GM12873 (cell line): ENCODE results near the gene SUPT7L.

Experiments used
- CTCF ChIP-seq: IDR thresholded peaks from 2 replicates; pipeline ENCODE4 v1.5.1; 2012; ENCODE audit warnings: low read depth, mild to moderate bottlenecking, moderate library complexity, low read length, control low read depth; ENCODE audit not compliant: insufficient read depth; ENCODE audit errors: missing control alignments

Gene SUPT7L

GRCh38 chr2:27701676-27702075, 38.3 kb upstream of the SUPT7L start:
- TF ChIP-seq CTCF = no peak

- no peak for TF ChIP-seq CTCF
Measured at GRCh38 chr2:27697660-27698059, 34.2 kb upstream of the SUPT7L start.

- TF ChIP-seq CTCF = no peak
Measured at GRCh38 chr2:27690052-27690451, 26.6 kb upstream of the SUPT7L start.

- no peak for TF ChIP-seq CTCF
Measured at GRCh38 chr2:27689424-27689823, 26.0 kb upstream of the SUPT7L start.

- no peak for TF ChIP-seq CTCF
Measured at GRCh38 chr2:27687232-27687631, 23.8 kb upstream of the SUPT7L start.

GRCh38 chr2:27685577-27685976, 22.2 kb upstream of the SUPT7L start:
- no peak for TF ChIP-seq CTCF

GRCh38 chr2:27683390-27684071, 20.1 kb upstream of the SUPT7L start:
- peak; percentile 92 for TF ChIP-seq CTCF

GRCh38 chr2:27681841-27682240, 18.4 kb upstream of the SUPT7L start:
- TF ChIP-seq CTCF = no peak
